Erythroblast (primary cell): Measurements from ENCODE around the gene CALCR.

Source experiments
- GATA1 ChIP-seq: IDR thresholded peaks from 2 replicates; pipeline ENCODE4 v1.6.1; 2011; ENCODE audit warnings: low read depth, mild to moderate bottlenecking, control low read depth, low read length, moderate library complexity
- POLR2A ChIP-seq: IDR thresholded peaks from 2 replicates; pipeline ENCODE4 v1.6.1; 2011; ENCODE audit warnings: mild to moderate bottlenecking, low read length

DNA sequence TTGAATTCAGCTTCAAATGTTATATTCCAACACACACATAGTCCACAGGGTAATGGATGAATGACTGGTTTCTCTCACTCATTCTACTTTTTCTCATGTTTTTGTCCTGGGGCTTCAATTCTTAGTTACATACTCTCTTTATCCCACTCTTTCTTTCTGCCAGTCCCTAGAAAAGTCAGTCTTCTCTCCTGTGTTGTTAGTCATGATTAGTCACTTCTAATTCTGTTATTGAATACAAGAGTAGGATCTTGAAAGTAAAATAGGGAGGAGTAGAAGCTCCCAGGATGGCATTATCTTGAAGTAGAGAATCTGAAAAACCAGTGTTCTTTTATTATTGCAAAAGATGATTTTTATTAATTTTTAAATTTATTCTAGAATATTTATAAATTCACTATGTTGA is 45.5 kb upstream of the CALCR start:
- TF ChIP-seq POLR2A = no peak
- no peak for TF ChIP-seq GATA1
